ENCODE measurements around the gene ZNF317. TPM values are rescaled to one million over a fixed set of nuclear protein-coding genes. Genes with fewer than 3 reads are reported as not detected.
A peak's percentile ranks its signal among the peaks of the same experiment; 100 is the strongest.

The ZNF317 gene
- total RNA-seq, 1 experiment from 2014 or later, result 33.9 TPM

GRCh38 chr19:9155591-9155990 lies 15.4 kb downstream of the ZNF317 start:
- BruUV-seq (replicated peaks), result no TSS peak
- intact Hi-C loops (cut with micrococcal nuclease), result no loop called here
- no peaks in the 10 kb centered on the region for H3K27me3 Mint-ChIP-seq (ENCODE audit: insufficient read depth, unreplicated experiment)
- ChIA-PET CTCF (interaction anchor here (0.6 kb wide), 1 partner anchor 470 kb away, joined by 4 read pairs; no protein-coding TSS in a partner anchor), POLR2A (no interaction called here)
- no peak for DNase-seq (ENCODE audit: unreplicated experiment)
- no peak for TF ChIP-seq CTCF (IDR thresholded peaks at IDR 0.05; ENCODE audit: unreplicated experiment)
- H3K36me3 Mint-ChIP-seq (ENCODE audit: insufficient read depth, unreplicated experiment), result peaks cover 88% of the 10 kb centered on the region
- no peak overlapping the region for H3K27ac Mint-ChIP-seq (ENCODE audit: low read depth, unreplicated experiment)
- peaks cover 3% of the 10 kb centered on the region for H3K4me1 Mint-ChIP-seq (ENCODE audit: insufficient read depth, unreplicated experiment)
- no peak overlapping the region for H3K4me3 Mint-ChIP-seq (ENCODE audit: unreplicated experiment)
- H3K9me3 Mint-ChIP-seq (ENCODE audit: unreplicated experiment), result peaks cover 38% of the 10 kb centered on the region

GRCh38 chr19:9156304-9156703 lies 16.1 kb downstream of the ZNF317 start:
- no peak for TF ChIP-seq CTCF (IDR thresholded peaks at IDR 0.05; ENCODE audit: unreplicated experiment)
- H3K27ac Mint-ChIP-seq (ENCODE audit: low read depth, unreplicated experiment), result peak overlapping the region; percentile 27
- no peaks in the 10 kb centered on the region for H3K4me1 Mint-ChIP-seq (ENCODE audit: insufficient read depth, unreplicated experiment)
- H3K4me3 Mint-ChIP-seq (ENCODE audit: unreplicated experiment), result no peak overlapping the region
- H3K36me3 Mint-ChIP-seq (ENCODE audit: insufficient read depth, unreplicated experiment), result peaks cover 95% of the 10 kb centered on the region
- BruUV-seq (replicated peaks), result no TSS peak
- ChIA-PET CTCF (interaction anchor here (0.6 kb wide), 1 partner anchor 469 kb away, joined by 4 read pairs; no protein-coding TSS in a partner anchor), POLR2A (no interaction called here)
- intact Hi-C loops (cut with micrococcal nuclease), result no loop called here
- peaks cover 31% of the 10 kb centered on the region for H3K9me3 Mint-ChIP-seq (ENCODE audit: unreplicated experiment)
- no peaks in the 10 kb centered on the region for H3K27me3 Mint-ChIP-seq (ENCODE audit: insufficient read depth, unreplicated experiment)
- DNase-seq (ENCODE audit: unreplicated experiment), result no peak

GRCh38 chr19:9159891-9160290 lies 19.7 kb downstream of the ZNF317 start:
- Mint-ChIP-seq H3K27ac (ENCODE audit: low read depth, unreplicated experiment) (no peak overlapping the region), H3K27me3 (ENCODE audit: insufficient read depth, unreplicated experiment) (no peaks in the 10 kb centered on the region), H3K9me3 (ENCODE audit: unreplicated experiment) (peaks cover 9% of the 10 kb centered on the region), H3K4me1 (ENCODE audit: insufficient read depth, unreplicated experiment) (no peaks in the 10 kb centered on the region), H3K36me3 (ENCODE audit: insufficient read depth, unreplicated experiment) (peaks cover 100% of the 10 kb centered on the region), H3K4me3 (ENCODE audit: unreplicated experiment) (no peak overlapping the region)
- TF ChIP-seq CTCF (IDR thresholded peaks at IDR 0.05; ENCODE audit: unreplicated experiment), result no peak
- no TSS peak for BruUV-seq (replicated peaks)
- ChIA-PET CTCF (no interaction called here), POLR2A (no interaction called here)
- no peak for DNase-seq (ENCODE audit: unreplicated experiment)
- intact Hi-C loops (cut with micrococcal nuclease), result no loop called here

- Mint-ChIP-seq H3K4me3 (ENCODE audit: unreplicated experiment) (no peak overlapping the region), H3K36me3 (ENCODE audit: insufficient read depth, unreplicated experiment) (peaks cover 100% of the 10 kb centered on the region), H3K9me3 (ENCODE audit: unreplicated experiment) (no peaks in the 10 kb centered on the region), H3K27me3 (ENCODE audit: insufficient read depth, unreplicated experiment) (no peaks in the 10 kb centered on the region), H3K4me1 (ENCODE audit: insufficient read depth, unreplicated experiment) (no peaks in the 10 kb centered on the region), H3K27ac (ENCODE audit: low read depth, unreplicated experiment) (no peak overlapping the region)
- ChIA-PET POLR2A (interaction anchor here (0.7 kb wide), 1 partner anchor 16 kb away, joined by 3 read pairs; no protein-coding TSS in a partner anchor), CTCF (interaction anchor here (0.6 to 1.1 kb wide), 3 partner anchors 44 to 507 kb away, joined by 3 to 5 read pairs (median 4); no protein-coding TSS in a partner anchor)
- no peak for TF ChIP-seq CTCF (IDR thresholded peaks at IDR 0.05; ENCODE audit: unreplicated experiment)
- intact Hi-C loops (cut with micrococcal nuclease), result no loop called here
- no peak for DNase-seq (ENCODE audit: unreplicated experiment)
- BruUV-seq (replicated peaks), result no TSS peak
These were observed 21.2 kb downstream of the ZNF317 start for GRCh38 chr19:9161427-9161826.
